ENCODE data around the gene XYLT1. TPM values are rescaled to one million over a fixed set of nuclear protein-coding genes. Genes with fewer than 3 reads are reported as not detected.

XYLT1 gene
- total RNA-seq, 2 donors from 2014 or later: 26.4 to 41.9 TPM

- no peaks in the 10 kb centered on the region for H3K9me3 Mint-ChIP-seq
- no peak overlapping the region for H3K27ac Mint-ChIP-seq
- DNase-seq (ENCODE audit: low spot score) (no peak), ATAC-seq (no peak)
- no peaks in the 10 kb centered on the region for H3K27me3 Mint-ChIP-seq
- peaks cover 47 to 49% of the 10 kb centered on the region in 2 donors for H3K4me1 Mint-ChIP-seq (ENCODE audit: low read depth in 2 of 2)
- peaks cover 5% of the 10 kb centered on the region for H3K36me3 Mint-ChIP-seq
- H3K4me3 Mint-ChIP-seq: no peak overlapping the region
Observed at GRCh38 chr16:17444658-17445057, 26.1 kb downstream of the XYLT1 start.

GRCh38 chr16:17440131-17440530 is 30.6 kb downstream of the XYLT1 start:
- Mint-ChIP-seq H3K27me3 (no peaks in the 10 kb centered on the region), H3K36me3 (peaks cover 5% of the 10 kb centered on the region), H3K4me3 (peak overlapping the region; percentile 53), H3K9me3 (no peaks in the 10 kb centered on the region), H3K4me1 (ENCODE audit: low read depth in 2 of 2) (peaks cover 63 to 71% of the 10 kb centered on the region in 2 donors), H3K27ac (peak overlapping the region in 1 of 2 donors; percentile 27)
- peak; percentile 60 to 61 for ATAC-seq
- DNase-seq (ENCODE audit: low spot score): no peak

- no peaks in the 10 kb centered on the region for H3K27me3 Mint-ChIP-seq
- no peaks in the 10 kb centered on the region for H3K9me3 Mint-ChIP-seq
- peak overlapping the region in 1 of 2 donors; percentile 27 for H3K27ac Mint-ChIP-seq
- peaks cover 5% of the 10 kb centered on the region for H3K36me3 Mint-ChIP-seq
- peak; percentile 80 to 81 for ATAC-seq
- no peak for DNase-seq (ENCODE audit: low spot score)
- H3K4me1 Mint-ChIP-seq (ENCODE audit: low read depth in 2 of 2): peaks cover 64 to 73% of the 10 kb centered on the region in 2 donors
- peak overlapping the region; percentile 53 for H3K4me3 Mint-ChIP-seq
Observed at GRCh38 chr16:17439580-17439979, 31.2 kb downstream of the XYLT1 start.

- ATAC-seq (no peak), DNase-seq (ENCODE audit: low spot score) (no peak)
- Mint-ChIP-seq H3K27ac (peak overlapping the region in 1 of 2 donors; percentile 31), H3K36me3 (no peaks in the 10 kb centered on the region), H3K4me3 (peak overlapping the region; percentile 8), H3K27me3 (no peaks in the 10 kb centered on the region), H3K4me1 (ENCODE audit: low read depth in 2 of 2) (peaks cover 63 to 66% of the 10 kb centered on the region in 2 donors), H3K9me3 (no peaks in the 10 kb centered on the region)
Observed at GRCh38 chr16:17437981-17438380, 32.8 kb downstream of the XYLT1 start.

GRCh38 chr16:17437127-17437720 is 33.5 kb downstream of the XYLT1 start:
- H3K9me3 Mint-ChIP-seq: no peaks in the 10 kb centered on the region
- no peak overlapping the region for H3K27ac Mint-ChIP-seq
- H3K4me1 Mint-ChIP-seq (ENCODE audit: low read depth in 2 of 2): peaks cover 69 to 72% of the 10 kb centered on the region in 2 donors
- H3K27me3 Mint-ChIP-seq: no peaks in the 10 kb centered on the region
- DNase-seq (ENCODE audit: low spot score) (no peak), ATAC-seq (no peak)
- no peak overlapping the region for H3K4me3 Mint-ChIP-seq
- H3K36me3 Mint-ChIP-seq: no peaks in the 10 kb centered on the region

- no peak overlapping the region for H3K27ac Mint-ChIP-seq
- H3K9me3 Mint-ChIP-seq: no peaks in the 10 kb centered on the region
- no peaks in the 10 kb centered on the region for H3K27me3 Mint-ChIP-seq
- H3K4me3 Mint-ChIP-seq: no peak overlapping the region
- H3K36me3 Mint-ChIP-seq: no peaks in the 10 kb centered on the region
- no peak for DNase-seq (ENCODE audit: low spot score)
- H3K4me1 Mint-ChIP-seq (ENCODE audit: low read depth in 2 of 2): peaks cover 69 to 70% of the 10 kb centered on the region in 2 donors
- no peak for ATAC-seq
Observed at GRCh38 chr16:17435318-17435717, 35.4 kb downstream of the XYLT1 start.

- Mint-ChIP-seq H3K9me3 (no peaks in the 10 kb centered on the region), H3K4me1 (ENCODE audit: low read depth in 2 of 2) (peaks cover 54 to 55% of the 10 kb centered on the region in 2 donors), H3K36me3 (no peaks in the 10 kb centered on the region), H3K4me3 (no peak overlapping the region), H3K27me3 (no peaks in the 10 kb centered on the region), H3K27ac (no peak overlapping the region)
- no peak for DNase-seq (ENCODE audit: low spot score)
- ATAC-seq: no peak
Observed at GRCh38 chr16:17433577-17434451, 36.9 kb downstream of the XYLT1 start.

- ATAC-seq: no peak
- H3K9me3 Mint-ChIP-seq: no peaks in the 10 kb centered on the region
- no peak for DNase-seq (ENCODE audit: low spot score)
- H3K4me1 Mint-ChIP-seq (ENCODE audit: low read depth in 2 of 2): peaks cover 46 to 47% of the 10 kb centered on the region in 2 donors
- H3K36me3 Mint-ChIP-seq: no peaks in the 10 kb centered on the region
- H3K27me3 Mint-ChIP-seq: no peaks in the 10 kb centered on the region
- H3K27ac Mint-ChIP-seq: no peak overlapping the region
- no peak overlapping the region for H3K4me3 Mint-ChIP-seq
Observed at GRCh38 chr16:17432901-17433576, 37.7 kb downstream of the XYLT1 start.

- Mint-ChIP-seq H3K27ac (no peak overlapping the region), H3K27me3 (no peaks in the 10 kb centered on the region), H3K4me3 (no peak overlapping the region), H3K36me3 (no peaks in the 10 kb centered on the region), H3K4me1 (ENCODE audit: low read depth in 2 of 2) (peaks cover 37 to 38% of the 10 kb centered on the region in 2 donors), H3K9me3 (no peaks in the 10 kb centered on the region)
- no peak for ATAC-seq
- DNase-seq (ENCODE audit: low spot score): no peak
Observed at GRCh38 chr16:17431968-17432625, 38.7 kb downstream of the XYLT1 start.

- Mint-ChIP-seq H3K4me1 (ENCODE audit: low read depth in 2 of 2) (peaks cover 32 to 34% of the 10 kb centered on the region in 2 donors), H3K4me3 (no peak overlapping the region), H3K27ac (no peak overlapping the region), H3K9me3 (no peaks in the 10 kb centered on the region), H3K27me3 (no peaks in the 10 kb centered on the region), H3K36me3 (no peaks in the 10 kb centered on the region)
- DNase-seq (ENCODE audit: low spot score) (no peak), ATAC-seq (no peak)
Observed at GRCh38 chr16:17431012-17431411, 39.7 kb downstream of the XYLT1 start.

GRCh38 chr16:17426451-17426850 is 44.3 kb downstream of the XYLT1 start:
- Mint-ChIP-seq H3K9me3 (peaks cover 3% of the 10 kb centered on the region), H3K4me3 (no peak overlapping the region), H3K4me1 (ENCODE audit: low read depth in 2 of 2) (peaks cover 23 to 26% of the 10 kb centered on the region in 2 donors), H3K27me3 (no peaks in the 10 kb centered on the region), H3K27ac (no peak overlapping the region), H3K36me3 (no peaks in the 10 kb centered on the region)
- DNase-seq (ENCODE audit: low spot score) (no peak), ATAC-seq (no peak)

GRCh38 chr16:17424771-17425170 is 46.0 kb downstream of the XYLT1 start:
- Mint-ChIP-seq H3K9me3 (peaks cover 3% of the 10 kb centered on the region), H3K27ac (no peak overlapping the region), H3K36me3 (no peaks in the 10 kb centered on the region), H3K27me3 (no peaks in the 10 kb centered on the region), H3K4me3 (no peak overlapping the region), H3K4me1 (ENCODE audit: low read depth in 2 of 2) (peaks cover 22 to 31% of the 10 kb centered on the region in 2 donors)
- ATAC-seq (no peak), DNase-seq (ENCODE audit: low spot score) (no peak)

GRCh38 chr16:17423221-17423620 is 47.5 kb downstream of the XYLT1 start:
- Mint-ChIP-seq H3K9me3 (peaks cover 3% of the 10 kb centered on the region), H3K27me3 (no peaks in the 10 kb centered on the region), H3K27ac (no peak overlapping the region), H3K36me3 (no peaks in the 10 kb centered on the region), H3K4me1 (ENCODE audit: low read depth in 2 of 2) (peaks cover 22 to 31% of the 10 kb centered on the region in 2 donors), H3K4me3 (no peak overlapping the region)
- ATAC-seq: no peak
- no peak for DNase-seq (ENCODE audit: low spot score)

Measured in natural killer cell treated with Interleukin-12 subunit alpha and Interleukin-12 subunit beta and Interleukin-15 and Interleukin-18, amount 100 ng/mL, for 72 hours (primary cell).